Astrocyte (in vitro differentiated cells and primary cell): ENCODE data around the gene RAB32.
"Not testable (repeated sequence)": the region's sequence is repeated elsewhere in the genome, so short reads cannot be mapped to it uniquely, and the experiment has no call there.

Experiments
- CTCF ChIP-seq: IDR thresholded peaks from 2 replicates; pipeline ENCODE4 v1.5.1; 2011; ENCODE audit warnings: low read depth, mild to moderate bottlenecking, inconsistent platforms, low read length, moderate library complexity; ENCODE audit not compliant: insufficient read depth
- EZH2 ChIP-seq: IDR thresholded peaks from 2 replicates; pipeline ENCODE4 v1.6.1; 2012; ENCODE audit warnings: mild to moderate bottlenecking, low read length, inconsistent platforms; ENCODE audit not compliant: insufficient read depth

GRCh38 chr6:146566661-146567060, 23.0 kb downstream of the RAB32 start:
- not testable (repeated sequence) for TF ChIP-seq CTCF, EZH2
